Endothelial cell (in vitro differentiated cells): ENCODE data around the gene PATE4. TPM values are rescaled to one million over a fixed set of nuclear protein-coding genes. Genes with fewer than 3 reads are reported as not detected.

Experiments used
- DNase-seq: peaks from one replicate; pipeline ENCODE4 v3.0.0; 2021; ENCODE audit warnings: low spot score
- H3K27ac Mint-ChIP-seq: one replicate; pipeline ENCODE4 v1.8.0; 2021; ENCODE audit warnings: mixed read lengths, inconsistent platforms; ENCODE audit not compliant: unreplicated experiment
- H3K27me3 Mint-ChIP-seq: one replicate; pipeline ENCODE4 v1.8.0; 2021; ENCODE audit warnings: mild to moderate bottlenecking, moderate library complexity, mixed read lengths, inconsistent platforms; ENCODE audit not compliant: unreplicated experiment
- H3K36me3 Mint-ChIP-seq: one replicate; pipeline ENCODE4 v1.8.0; 2021; ENCODE audit warnings: mild to moderate bottlenecking, low read depth, mixed read lengths, inconsistent platforms; ENCODE audit not compliant: unreplicated experiment
- H3K4me1 Mint-ChIP-seq: one replicate; pipeline ENCODE4 v1.8.0; 2021; ENCODE audit warnings: mild to moderate bottlenecking, mixed read lengths, inconsistent platforms; ENCODE audit not compliant: unreplicated experiment
- H3K4me3 Mint-ChIP-seq: one replicate; pipeline ENCODE4 v1.8.0; 2021; ENCODE audit warnings: mild to moderate bottlenecking, mixed read lengths, inconsistent platforms; ENCODE audit not compliant: unreplicated experiment
- H3K9me3 Mint-ChIP-seq: one replicate; pipeline ENCODE4 v1.8.0; 2021; ENCODE audit warnings: mixed read lengths, inconsistent platforms; ENCODE audit not compliant: unreplicated experiment
- CTCF ChIP-seq: fragments of 200-600 bp; sonication (generic); IDR thresholded peaks from one replicate; pipeline ENCODE4 v1.5.0; 2021; ENCODE audit warnings: antibody characterized with exemption; ENCODE audit not compliant: unreplicated experiment
- total RNA-seq: library from RNA; stranded (reverse); fragmentation: NEBNext Ultra II Directional; extraction: Animal tissue kit (Norgen Biotek cat#: 25700); gene quantifications from one replicate; pipeline ENCODE4 v1.2.1, GENCODE V29; 2021; ENCODE audit not compliant: unreplicated experiment

PATE4 gene
- total RNA-seq, 1 donor from 2014 or later: 0.31 TPM

- Mint-ChIP-seq H3K27me3 (no peaks in the 10 kb centered on the region), H3K4me1 (no peaks in the 10 kb centered on the region), H3K9me3 (no peaks in the 10 kb centered on the region), H3K4me3 (no peak overlapping the region), H3K27ac (no peak overlapping the region), H3K36me3 (peaks cover 4% of the 10 kb centered on the region)
- DNase-seq: no peak
- no peak for TF ChIP-seq CTCF
These were observed 39.0 kb downstream of the PATE4 start for GRCh38 chr11:125872138-125872491.

GRCh38 chr11:125873881-125874555 lies 40.9 kb downstream of the PATE4 start:
- Mint-ChIP-seq H3K9me3 (no peaks in the 10 kb centered on the region), H3K4me3 (no peak overlapping the region), H3K4me1 (no peaks in the 10 kb centered on the region), H3K36me3 (peaks cover 4% of the 10 kb centered on the region), H3K27ac (no peak overlapping the region), H3K27me3 (no peaks in the 10 kb centered on the region)
- no peak for TF ChIP-seq CTCF
- no peak for DNase-seq

- Mint-ChIP-seq H3K9me3 (no peaks in the 10 kb centered on the region), H3K4me3 (no peak overlapping the region), H3K36me3 (peaks cover 4% of the 10 kb centered on the region), H3K4me1 (no peaks in the 10 kb centered on the region), H3K27ac (no peak overlapping the region), H3K27me3 (no peaks in the 10 kb centered on the region)
- DNase-seq: peak; percentile 73
- peak; percentile 62 for TF ChIP-seq CTCF
These were observed 41.5 kb downstream of the PATE4 start for GRCh38 chr11:125874556-125875124.

- no peak for DNase-seq
- no peak for TF ChIP-seq CTCF
- Mint-ChIP-seq H3K4me1 (peaks cover 7% of the 10 kb centered on the region), H3K4me3 (no peak overlapping the region), H3K27me3 (no peaks in the 10 kb centered on the region), H3K9me3 (no peaks in the 10 kb centered on the region), H3K36me3 (no peaks in the 10 kb centered on the region), H3K27ac (no peak overlapping the region)
These were observed 48.2 kb downstream of the PATE4 start for GRCh38 chr11:125881291-125881690.

- TF ChIP-seq CTCF: no peak
- Mint-ChIP-seq H3K36me3 (no peaks in the 10 kb centered on the region), H3K27ac (no peak overlapping the region), H3K27me3 (no peaks in the 10 kb centered on the region), H3K4me3 (no peak overlapping the region), H3K4me1 (peaks cover 7% of the 10 kb centered on the region), H3K9me3 (no peaks in the 10 kb centered on the region)
- DNase-seq: no peak
These were observed 50.3 kb downstream of the PATE4 start for GRCh38 chr11:125883375-125883774.
